Left ventricle myocardium inferior (tissue), 1 donor: ENCODE measurements around the gene RBM18. TPM values are rescaled to one million over a fixed set of nuclear protein-coding genes. Genes with fewer than 3 reads are reported as not detected.

Source experiments
- DNase-seq: peaks from one replicate; pipeline ENCODE4 v3.0.0-alpha.2; 2020
- H3K27ac ChIP-seq: fragments of 200-600 bp; replicated peaks from 2 replicates; pipeline ENCODE4 v1.8.0; 2021
- H3K27me3 ChIP-seq: fragments of 200-600 bp; 2 replicates; pipeline ENCODE4 v1.8.0; 2021; ENCODE audit warnings: low read depth
- H3K36me3 ChIP-seq: fragments of 200-600 bp; 2 replicates; pipeline ENCODE4 v1.8.0; 2021
- H3K4me1 ChIP-seq: fragments of 200-600 bp; 2 replicates; pipeline ENCODE4 v1.8.0; 2021
- H3K4me3 ChIP-seq: fragments of 200-600 bp; 2 replicates; pipeline ENCODE4 v1.8.0; 2021; ENCODE audit warnings: mild to moderate bottlenecking, moderate library complexity
- H3K9me3 ChIP-seq: fragments of 200-600 bp; replicated peaks from 2 replicates; pipeline ENCODE4 v1.8.0; 2021
- intact Hi-C: fragments of 100-400 bp; cut with micrococcal nuclease; formaldehyde crosslinking; loops from one replicate; pipeline ENCODE4 v1.11.0; 2022
- total RNA-seq: library from RNA; stranded (reverse); fragmentation: NEBNext Ultra II Directional; extraction: Animal tissue kit (Norgen Biotek cat#: 25700); gene quantifications from one replicate; pipeline ENCODE4 v1.2.1, GENCODE V29; 2021
- TF ChIP-seq, protein P1 (sequence below): fragments of 200-600 bp; IDR thresholded peaks from 2 replicates; pipeline ENCODE4 v1.8.0; 2021; ENCODE audit warnings: antibody characterized with exemption, mild to moderate bottlenecking, borderline replicate concordance
- donor health status: DM: no; HTN: yes; CAD: no; lungs with severe emphysema.

Gene RBM18
- total RNA-seq, 1 donor from 2014 or later, result 40.7 TPM

DNA sequence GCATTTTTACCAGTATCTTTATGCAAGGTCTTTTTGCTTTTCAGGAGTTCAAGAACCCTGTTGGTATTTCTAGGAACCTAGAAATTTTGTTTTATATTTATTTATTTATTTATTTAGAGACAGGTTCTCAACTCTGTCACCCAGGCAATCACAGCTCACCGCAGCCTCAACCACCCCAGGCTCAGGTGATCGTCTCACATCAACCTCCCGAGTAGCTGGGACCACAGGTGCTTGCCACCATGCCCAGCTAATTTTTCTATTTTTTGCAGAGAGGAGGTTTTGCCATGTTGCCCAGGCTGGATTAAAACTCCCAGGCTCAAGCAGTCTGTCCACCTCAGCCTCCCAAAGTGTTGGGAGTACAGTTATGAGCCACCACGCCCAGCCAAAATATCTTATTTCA is 68.8 kb downstream of the RBM18 start:
- no peak overlapping the region for H3K4me3 ChIP-seq
- no peaks in the 10 kb centered on the region for H3K9me3 ChIP-seq
- intact Hi-C loops, result no loop called here
- DNase-seq, result no peak
- TF ChIP-seq, protein P1, sequence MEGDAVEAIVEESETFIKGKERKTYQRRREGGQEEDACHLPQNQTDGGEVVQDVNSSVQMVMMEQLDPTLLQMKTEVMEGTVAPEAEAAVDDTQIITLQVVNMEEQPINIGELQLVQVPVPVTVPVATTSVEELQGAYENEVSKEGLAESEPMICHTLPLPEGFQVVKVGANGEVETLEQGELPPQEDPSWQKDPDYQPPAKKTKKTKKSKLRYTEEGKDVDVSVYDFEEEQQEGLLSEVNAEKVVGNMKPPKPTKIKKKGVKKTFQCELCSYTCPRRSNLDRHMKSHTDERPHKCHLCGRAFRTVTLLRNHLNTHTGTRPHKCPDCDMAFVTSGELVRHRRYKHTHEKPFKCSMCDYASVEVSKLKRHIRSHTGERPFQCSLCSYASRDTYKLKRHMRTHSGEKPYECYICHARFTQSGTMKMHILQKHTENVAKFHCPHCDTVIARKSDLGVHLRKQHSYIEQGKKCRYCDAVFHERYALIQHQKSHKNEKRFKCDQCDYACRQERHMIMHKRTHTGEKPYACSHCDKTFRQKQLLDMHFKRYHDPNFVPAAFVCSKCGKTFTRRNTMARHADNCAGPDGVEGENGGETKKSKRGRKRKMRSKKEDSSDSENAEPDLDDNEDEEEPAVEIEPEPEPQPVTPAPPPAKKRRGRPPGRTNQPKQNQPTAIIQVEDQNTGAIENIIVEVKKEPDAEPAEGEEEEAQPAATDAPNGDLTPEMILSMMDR, result no peak
- no peaks in the 10 kb centered on the region for H3K4me1 ChIP-seq
- no peaks in the 10 kb centered on the region for H3K36me3 ChIP-seq
- peaks cover 25% of the 10 kb centered on the region for H3K27me3 ChIP-seq
- no peak overlapping the region for H3K27ac ChIP-seq

DNA sequence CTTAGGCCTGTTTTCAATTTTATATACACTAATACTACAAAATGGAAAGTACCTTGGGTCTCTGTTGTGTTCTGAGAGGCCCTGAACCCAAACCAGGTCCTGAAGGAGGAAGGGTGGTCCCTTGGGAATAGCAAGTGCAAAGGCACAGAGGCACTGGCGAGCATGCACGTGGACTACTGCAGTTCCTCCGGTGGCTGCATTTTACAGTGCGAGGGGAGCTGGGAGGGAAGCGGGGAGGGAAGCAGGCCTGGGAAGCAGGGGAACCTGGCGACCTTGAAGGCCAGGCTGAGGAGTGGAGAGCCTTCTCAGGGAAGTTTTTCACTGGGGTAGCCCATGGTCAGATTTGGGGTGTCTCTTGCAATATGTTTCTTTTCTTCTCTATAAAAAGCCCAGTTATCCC is 71.0 kb downstream of the RBM18 start:
- TF ChIP-seq, protein P1, result no peak
- H3K36me3 ChIP-seq, result no peaks in the 10 kb centered on the region
- intact Hi-C loops, result no loop called here
- peaks cover 25% of the 10 kb centered on the region for H3K27me3 ChIP-seq
- H3K27ac ChIP-seq, result no peak overlapping the region
- no peak for DNase-seq
- no peak overlapping the region for H3K4me3 ChIP-seq
- H3K4me1 ChIP-seq, result no peaks in the 10 kb centered on the region
- no peaks in the 10 kb centered on the region for H3K9me3 ChIP-seq

DNA sequence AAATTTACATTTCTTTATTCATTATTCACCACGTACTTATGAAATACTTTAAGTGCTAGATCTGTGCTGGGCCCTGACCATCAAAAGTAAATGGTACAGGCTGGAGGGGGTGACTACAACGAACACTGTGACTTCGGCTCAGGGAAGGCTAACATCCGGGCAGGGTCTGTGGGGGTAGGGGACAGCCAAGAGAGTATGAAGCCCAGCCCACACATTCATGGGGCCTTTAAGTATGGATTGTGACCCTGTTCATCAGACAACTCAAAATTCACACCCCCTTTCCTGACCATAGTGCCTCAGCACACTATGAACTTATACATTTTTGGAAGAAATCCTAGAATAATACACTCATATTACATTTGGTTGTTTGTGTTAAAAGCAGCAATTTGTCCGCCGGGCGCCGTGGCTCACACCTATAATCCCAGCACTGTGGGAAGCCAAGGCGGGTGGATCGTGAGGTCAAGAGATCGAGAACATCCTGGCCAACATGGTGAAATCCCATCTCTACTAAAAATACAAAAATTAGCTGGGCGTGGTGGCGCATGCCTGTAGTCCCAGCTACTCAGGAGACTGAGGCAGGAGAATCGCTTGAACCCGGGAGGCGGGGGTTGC is 71.6 kb downstream of the RBM18 start:
- intact Hi-C loops, result no loop called here
- no peak for DNase-seq
- Histone ChIP-seq H3K4me1 (no peaks in the 10 kb centered on the region), H3K4me3 (no peak overlapping the region), H3K9me3 (no peaks in the 10 kb centered on the region), H3K36me3 (no peaks in the 10 kb centered on the region), H3K27me3 (peaks cover 25% of the 10 kb centered on the region), H3K27ac (no peak overlapping the region)
- TF ChIP-seq, protein P1, result no peak

DNA sequence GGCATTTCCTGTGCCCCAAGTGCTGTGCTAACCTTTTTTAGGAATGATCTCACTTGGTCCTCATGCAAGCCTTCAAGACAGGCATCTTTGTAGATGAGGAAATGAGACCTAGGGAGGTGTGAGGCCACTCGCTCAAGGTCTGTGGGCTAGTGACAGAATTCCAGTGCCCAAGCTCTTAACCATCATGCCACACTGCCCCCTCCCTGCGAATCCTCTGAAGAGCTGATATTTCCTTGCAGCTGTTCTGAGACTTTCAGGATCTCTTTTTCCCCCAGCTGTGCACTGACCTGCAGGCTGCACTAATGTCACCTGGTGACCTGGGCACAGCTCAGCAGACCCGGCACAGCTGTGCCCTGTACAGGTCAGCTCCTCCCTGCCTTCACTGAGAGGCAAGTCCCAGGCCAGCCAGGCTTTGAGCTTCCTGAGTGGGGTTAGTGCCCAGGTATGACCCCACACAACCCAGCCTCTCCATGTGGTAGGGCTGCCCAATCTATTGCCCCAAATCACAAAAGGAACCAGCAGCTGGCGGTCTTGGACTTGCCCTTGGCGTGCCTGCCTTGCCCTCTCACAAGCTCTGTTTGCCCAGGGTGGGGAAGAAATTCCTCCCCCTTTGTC is 72.3 kb downstream of the RBM18 start:
- H3K27ac ChIP-seq, result no peak overlapping the region
- no peaks in the 10 kb centered on the region for H3K36me3 ChIP-seq
- H3K4me1 ChIP-seq, result no peaks in the 10 kb centered on the region
- TF ChIP-seq, protein P1, result no peak
- intact Hi-C loops, result no loop called here
- no peak for DNase-seq
- no peaks in the 10 kb centered on the region for H3K9me3 ChIP-seq
- no peak overlapping the region for H3K4me3 ChIP-seq
- peaks cover 19% of the 10 kb centered on the region for H3K27me3 ChIP-seq

DNA sequence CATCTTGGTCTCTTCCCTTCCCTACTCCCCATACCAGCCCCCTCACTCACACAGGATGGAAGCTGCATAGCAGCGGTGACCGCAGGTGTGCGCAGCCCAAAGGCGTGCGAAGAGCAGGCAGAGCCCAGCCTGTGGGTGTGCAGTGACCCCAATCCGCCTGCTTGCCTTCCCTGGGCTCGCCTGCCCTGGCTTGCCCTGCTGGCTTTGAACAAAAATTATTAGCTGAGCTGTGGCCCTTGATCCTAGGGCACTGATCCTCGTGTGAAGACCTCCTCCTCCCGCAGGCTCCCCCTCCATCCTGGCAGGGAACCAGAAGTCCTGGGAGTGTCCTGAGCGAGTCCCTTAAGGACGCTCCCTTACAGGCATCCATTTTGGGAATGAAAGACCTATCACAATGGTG is 73.1 kb downstream of the RBM18 start:
- Histone ChIP-seq H3K27ac (no peak overlapping the region), H3K27me3 (peaks cover 14% of the 10 kb centered on the region), H3K36me3 (no peaks in the 10 kb centered on the region), H3K9me3 (no peaks in the 10 kb centered on the region), H3K4me1 (no peaks in the 10 kb centered on the region), H3K4me3 (no peak overlapping the region)
- intact Hi-C loops, result no loop called here
- no peak for DNase-seq
- TF ChIP-seq, protein P1, result no peak
